ENCODE results near the gene MICAL2. TPM values are rescaled to one million over a fixed set of nuclear protein-coding genes. Genes with fewer than 3 reads are reported as not detected.

MICAL2 gene
- total and polyA plus RNA-seq, 2 of the 13 experiments (the other 11 are each of a cell fraction or from before 2014, with no cell fraction given) = 0.78 to 1.1 TPM

GRCh38 chr11:12236744-12237101 is 126.3 kb downstream of the MICAL2 start:
- no peaks in the 10 kb centered on the region for H3K27me3 ChIP-seq (ENCODE audit: control insufficient read depth in 1 of 2, insufficient read depth in 2 of 2, low read length in 2 of 2)
- H3K4me2 ChIP-seq (ENCODE audit: low read depth, low read length) = no peak overlapping the region
- no peak overlapping the region for H3K9ac ChIP-seq (ENCODE audit: insufficient read depth, low read depth, low read length)
- H3K27ac ChIP-seq (ENCODE audit: extremely low read length, insufficient read depth, low read length) = no peak overlapping the region
- H2AFZ ChIP-seq (ENCODE audit: low read length) = no peak overlapping the region
- no peaks in the 10 kb centered on the region for H3K79me2 ChIP-seq (ENCODE audit: insufficient read depth, low read length)
- TF ChIP-seq E2F2 (CRISPR knock-in tag; IDR thresholded peaks at IDR 0.05; ENCODE audit: borderline replicate concordance) (no peak), HIVEP1 (CRISPR knock-in tag; IDR thresholded peaks at IDR 0.05) (no peak), PREB (CRISPR knock-in tag; IDR thresholded peaks at IDR 0.05) (no peak), ZKSCAN1 (IDR thresholded peaks at IDR 0.05; ENCODE audit: low read length) (no peak), ZNF768 (CRISPR knock-in tag; IDR thresholded peaks at IDR 0.05) (no peak), ZNF460 (CRISPR knock-in tag; IDR thresholded peaks at IDR 0.05; ENCODE audit: borderline replicate concordance) (no peak), PHF20 (CRISPR knock-in tag; IDR thresholded peaks at IDR 0.05) (no peak), BORCS8-MEF2B (CRISPR knock-in tag; IDR thresholded peaks at IDR 0.05) (no peak), MAFF (IDR thresholded peaks at IDR 0.05; ENCODE audit: low read depth, low read length) (no peak), ZNF703 (CRISPR knock-in tag; IDR thresholded peaks at IDR 0.05; ENCODE audit: borderline replicate concordance) (no peak), SIX1 (CRISPR knock-in tag; IDR thresholded peaks at IDR 0.05; ENCODE audit: borderline replicate concordance) (no peak), ZSCAN30 (CRISPR knock-in tag; IDR thresholded peaks at IDR 0.05) (no peak), MYPOP (CRISPR knock-in tag; IDR thresholded peaks at IDR 0.05) (no peak), SALL1 (CRISPR knock-in tag; IDR thresholded peaks at IDR 0.05) (no peak), TBP (CRISPR knock-in tag; IDR thresholded peaks at IDR 0.05) (no peak), ZNF550 (CRISPR knock-in tag; IDR thresholded peaks at IDR 0.05; ENCODE audit: borderline replicate concordance) (no peak), ARNTL (CRISPR knock-in tag; IDR thresholded peaks at IDR 0.05) (no peak)
- ATAC-seq (no peak), FAIRE-seq (no peak), DNase-seq (ENCODE audit: low spot score) (no peak)
- WGBS (ENCODE audit: low lambda C conversion rate) = 45% methylated on average over 5 of the region's 5 CpGs
- no peaks in the 10 kb centered on the region for H3K36me3 ChIP-seq (replicated peaks in 1 of 2; ENCODE audit: control insufficient read depth in 1 of 2, insufficient read depth in 2 of 2, low read length in 2 of 2)
- in situ Hi-C loops (cut with HindIII; ENCODE audit: extremely low pct_ligation_motif_present, low pct_unique_long_range_greater_than_20kb) (loop anchor here (5.0 to 10.0 kb wide), 2 partner anchors 122 to 189 kb away; partner anchors contain the start of gene MICAL2), intact Hi-C loops (cut with micrococcal nuclease; ENCODE audit: unreplicated experiment) (loop anchor here (1.0 to 10.0 kb wide), 5 partner anchors 72 to 302 kb away; no protein-coding TSS in a partner anchor)
- H3K9me3 ChIP-seq (ENCODE audit: low read length) = no peaks in the 10 kb centered on the region
- no peaks in the 10 kb centered on the region for H4K20me1 ChIP-seq (ENCODE audit: insufficient read depth, low read length)
- POLR2A ChIA-PET = no interaction called here
- H3K4me3 ChIP-seq (replicated peaks in 1 of 3; ENCODE audit: insufficient read depth in 1 of 3, low read depth in 2 of 3, low read length in 3 of 3) = no peak overlapping the region
- BruUV-seq (replicated peaks) = no TSS peak
- CTCF ChIA-PET (ENCODE audit: low intra/inter-chr PET ratio, low total read pairs) = interaction anchor here (1.0 to 3.0 kb wide), 9 partner anchors 45 to 192 kb away, joined by 3 to 57 read pairs (median 8); partner anchors contain the start of gene MICAL2
- H3K4me1 ChIP-seq (ENCODE audit: insufficient read depth, low read length) = peaks cover 26% of the 10 kb centered on the region
